Heart right ventricle (tissue), 16 donors: ENCODE results near the gene ZW10. TPM values are rescaled to one million over a fixed set of nuclear protein-coding genes. Genes with fewer than 3 reads are reported as not detected.

Experiments
- ATAC-seq, 8 donors: fragments of 200-7000 bp; cut with Tn5 transposase; one replicate each; pipeline ENCODE4 v1.9.1; 2020; ENCODE audit warnings: mild to moderate bottlenecking in 8 of 8, moderate library complexity in 8 of 8, moderate number of reproducible peaks in 1 of 8
- DNase-seq, 2 donors: peaks; one replicate each; pipeline ENCODE4 v3.0.0-alpha.2; 2020
- H3K27ac ChIP-seq, 10 donors: fragments of 200-600 bp; sonication (generic) in 2 of 10; one replicate each; pipeline versions ENCODE4 v1.5.0 to v1.8.0; 2020 to 2022; ENCODE audit warnings: mild to moderate bottlenecking in 3 of 10
- H3K27me3 ChIP-seq, 7 donors: fragments of 200-600 bp; one replicate each; pipeline ENCODE4 v1.8.0; 2021 to 2022; ENCODE audit warnings: mild to moderate bottlenecking in 2 of 7
- H3K36me3 ChIP-seq, 9 donors: fragments of 200-600 bp; sonication (generic) in 1 of 9; one replicate each; pipeline versions ENCODE4 v1.5.0 to v1.8.0; 2020 to 2022; ENCODE audit warnings: mild to moderate bottlenecking in 2 of 9
- H3K4me1 ChIP-seq, 9 donors: fragments of 200-600 bp; sonication (generic) in 1 of 9; one replicate each; pipeline versions ENCODE4 v1.5.0 to v1.8.0; 2020 to 2022; ENCODE audit warnings: mild to moderate bottlenecking in 4 of 9
- H3K4me3 ChIP-seq, 10 donors: fragments of 200-600 bp; sonication (generic) in 2 of 10; one replicate each; pipeline versions ENCODE4 v1.5.0 to v1.8.0; 2020 to 2022; ENCODE audit warnings: mild to moderate bottlenecking in 7 of 10, moderate library complexity in 2 of 10
- H3K9me3 ChIP-seq, 11 donors: fragments of 200-600 bp in 10 of 11; sonication (generic) in 2 of 11; one replicate each; pipeline versions ENCODE4 v1.5.0 to v1.8.0; 2013 to 2022; ENCODE audit warnings: mild to moderate bottlenecking in 2 of 11, control low read depth in 1 of 11, moderate library complexity in 1 of 11
- CTCF ChIP-seq, 9 donors: fragments of 200-600 bp; sonication (generic) in 2 of 9; IDR thresholded peaks; one replicate each; pipeline versions ENCODE4 v1.5.0 to v1.8.0; 2021 to 2022; ENCODE audit warnings: antibody characterized with exemption in 9 of 9, mild to moderate bottlenecking in 5 of 9, moderate library complexity in 1 of 9
- WGBS, 2 donors: extraction: QIAGEN DNeasy Blood & Tissue Kit; methylation state at CpG; one replicate each; pipeline ENCODE4 v1.1.7; 2013; ENCODE audit warnings: inconsistent platforms in 1 of 2; 5-methylcytosine and 5-hydroxymethylcytosine counted together
- intact Hi-C, 10 donors: fragments of 100-400 bp; cut with DNase I; formaldehyde crosslinking; loops; one replicate each; pipeline versions ENCODE4 v1.11.1 to v1.14.2; 2022
- polyA plus RNA-seq, 2 donors: library from polyadenylated mRNA; stranded (reverse); fragments of 200-250 nt; gene quantifications; one replicate each; pipeline ENCODE4 v1.2.3, GENCODE V29; 2013
- total RNA-seq, 10 donors: library from RNA; stranded (reverse); fragmentation: NEBNext Ultra II Directional in 3 of 10; extraction: Animal tissue kit (Norgen Biotek cat#: 25700) in 3 of 10; gene quantifications; one replicate each; pipeline versions ENCODE4 v1.2.1 to v1.2.4, GENCODE V29; 2021 to 2023
- donor health status: Arrhythmogenic right ventricular cardiomyopathy.
- donor health status: ischemic (EF 13 %, LVEDD 7.1; RV severe dilation, severe dysfunction).
- donor health status: healthy with polysubstance abuse.
- donor health status: DM: no; HTN: yes; CAD: no.
- donor health status: DM: no; HTN: no; CAD: no.
- donor health status: ischemic (EF 25% LVEDD 6.9; RV normal size, moderate dysfunction).
- donor health status: ischemic (EF 25% LVEDD 5.7; RV mildly dilated, moderate dysfunction).
- donor health status: healthy.
- donor health status: DM: yes; HTN: yes; CAD: no.
- donor health status: Ischemic cardiomyopathy.
- donor health status: ischemic (EF 35%, LVEDD 5.7; RV mildly dilated, moderate dysfunction).
- donor health status: nonischemic (EF 11% LVEDD 7.7; RV severe dilation, severe dysfunction).
- donor health status: DM: yes; HTN: yes; CAD: no.
- donor health status: PGD.
- donor health status: ischemic (EF 29% LVEDD 5.4; RV normal size, mild dysfunction).
- donor health status: nonischemic (EF 23%, LVEDD 6.1; RV moderate dilation, normal function).

ZW10 gene
- total and polyA plus RNA-seq, 12 donors: 2.2 to 11.4 (median 9.2) TPM

- Histone ChIP-seq H3K36me3 (no peaks in the 10 kb centered on the region), H3K4me3 (no peak overlapping the region), H3K4me1 (peaks cover 0 to 3% (median 0%) of the 10 kb centered on the region in 9 donors), H3K9me3 (no peaks in the 10 kb centered on the region), H3K27me3 (no peaks in the 10 kb centered on the region), H3K27ac (no peak overlapping the region)
- intact Hi-C loops: no loop called here
- no peak for DNase-seq
- TF ChIP-seq CTCF (IDR thresholded peaks at IDR 0.05): no peak
- no peak for ATAC-seq
- WGBS, 2 donors: 60 to 62% methylated on average over 2 of the region's 2 CpGs
Measured at GRCh38 chr11:113685654-113686359, 87.7 kb downstream of the ZW10 start.

DNA sequence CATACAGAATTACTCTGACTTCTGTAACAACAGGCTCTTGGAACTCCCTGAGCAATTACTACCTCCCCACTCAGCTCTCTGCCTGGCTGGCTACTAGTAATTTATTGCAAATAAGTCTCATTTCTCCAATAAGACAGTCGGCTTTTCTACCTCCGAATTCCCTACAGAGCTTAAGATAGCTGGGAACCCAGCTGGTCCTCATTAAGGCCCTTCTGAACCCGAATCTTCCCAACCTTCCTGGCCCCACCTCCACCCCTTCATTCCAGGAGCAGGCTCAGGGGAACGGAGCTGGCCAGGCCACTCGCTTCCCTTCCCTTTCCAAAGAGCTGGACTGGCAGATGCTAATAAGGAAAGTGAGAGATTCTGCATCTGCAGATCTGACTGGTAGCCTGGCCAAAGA is 89.0 kb downstream of the ZW10 start:
- Histone ChIP-seq H3K4me3 (no peak overlapping the region), H3K36me3 (no peaks in the 10 kb centered on the region), H3K4me1 (peaks cover 0 to 3% (median 0%) of the 10 kb centered on the region in 9 donors), H3K9me3 (no peaks in the 10 kb centered on the region), H3K27me3 (peaks cover 0 to 8% (median 0%) of the 10 kb centered on the region in 7 donors), H3K27ac (no peak overlapping the region)
- DNase-seq (no peak), ATAC-seq (no peak)
- 47 to 48% methylated on average over 5 of the region's 5 CpGs for whole genome bisulfite sequencing, 2 donors
- intact Hi-C loops: no loop called here
- no peak for TF ChIP-seq CTCF (IDR thresholded peaks at IDR 0.05)

DNA sequence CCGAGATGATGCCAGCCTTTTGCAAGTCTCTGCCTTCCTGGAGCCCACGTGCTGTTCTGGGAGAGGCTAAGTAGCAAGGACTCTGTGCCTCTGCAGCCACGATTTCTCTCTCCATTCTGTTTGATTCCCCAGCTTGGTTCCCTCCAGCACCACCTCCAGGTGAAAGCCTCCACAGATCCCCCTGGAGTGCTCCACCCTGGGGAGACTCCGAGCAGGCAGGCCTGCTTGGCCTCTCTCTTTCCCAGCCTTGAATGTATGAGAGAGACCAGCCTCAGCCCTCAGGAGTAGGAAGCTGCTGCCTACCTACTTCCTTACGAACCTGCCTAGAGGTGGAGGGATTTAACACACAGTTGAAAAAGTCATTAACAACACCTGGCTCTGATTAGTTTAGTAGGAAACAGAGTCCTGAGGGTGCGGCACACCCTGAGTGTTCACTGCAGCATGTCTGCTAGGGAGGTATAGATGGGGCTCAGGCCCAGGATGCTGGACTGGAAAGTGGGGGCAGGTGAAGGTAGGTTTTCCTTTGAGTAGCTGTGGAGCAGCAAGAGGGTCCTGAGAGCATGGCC is 89.9 kb downstream of the ZW10 start:
- H3K36me3 ChIP-seq: no peaks in the 10 kb centered on the region
- WGBS, 2 donors: 86 to 89% methylated on average over 6 of the region's 6 CpGs
- intact Hi-C loops: no loop called here

More for the DNA sequence above, 89.9 kb downstream of the ZW10 start:
- no peak for TF ChIP-seq CTCF (IDR thresholded peaks at IDR 0.05)
- peaks cover 0 to 3% (median 0%) of the 10 kb centered on the region in 9 donors for H3K4me1 ChIP-seq
- no peak overlapping the region for H3K27ac ChIP-seq
- H3K4me3 ChIP-seq: no peak overlapping the region
- peaks cover 0 to 8% (median 0%) of the 10 kb centered on the region in 7 donors for H3K27me3 ChIP-seq
- ATAC-seq (no peak), DNase-seq (no peak)
- H3K9me3 ChIP-seq: no peaks in the 10 kb centered on the region

Other genes starting within 250 kb of the ZW10 start
- 1 to 10 TPM in 1 of 10 donors, under 1 TPM in 9; 0.39 to 1.9 (median 0.48) TPM for gene TMPRSS5, start 67.4 kb downstream of the ZW10 start, total RNA-seq
- gene TMPRSS5, start 67.4 kb downstream of the ZW10 start, polyA plus RNA-seq: 1 to 10 TPM in 1 of 2 donors, under 1 TPM in 1; 0.36 to 1.9 TPM
- not detected for gene CLDN25, start 6.1 kb upstream of the ZW10 start, total RNA-seq
- not detected for gene CLDN25, start 6.1 kb upstream of the ZW10 start, polyA plus RNA-seq
- 100 to 1,000 TPM in 9 of 10 donors, 10 to 100 TPM in 1; 72.2 to 174 (median 136) TPM for gene USP28, start 101.9 kb upstream of the ZW10 start, total RNA-seq
- gene USP28, start 101.9 kb upstream of the ZW10 start, polyA plus RNA-seq: 10 to 100 TPM; 29.2 to 43.9 TPM
- not detected for gene HTR3B, start 131.1 kb upstream of the ZW10 start, total RNA-seq
- gene HTR3B, start 131.1 kb upstream of the ZW10 start, polyA plus RNA-seq: not detected
- gene HTR3A, start 201.4 kb upstream of the ZW10 start, total RNA-seq: under 1 TPM in 1 of 10 donors, not detected in 9; 0.16 TPM
- gene HTR3A, start 201.4 kb upstream of the ZW10 start, polyA plus RNA-seq: under 1 TPM in 1 of 2 donors, not detected in 1; 0.07 TPM